ENCODE data around the gene PRM1.

PRM1 gene, protein sequence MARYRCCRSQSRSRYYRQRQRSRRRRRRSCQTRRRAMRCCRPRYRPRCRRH

DNA sequence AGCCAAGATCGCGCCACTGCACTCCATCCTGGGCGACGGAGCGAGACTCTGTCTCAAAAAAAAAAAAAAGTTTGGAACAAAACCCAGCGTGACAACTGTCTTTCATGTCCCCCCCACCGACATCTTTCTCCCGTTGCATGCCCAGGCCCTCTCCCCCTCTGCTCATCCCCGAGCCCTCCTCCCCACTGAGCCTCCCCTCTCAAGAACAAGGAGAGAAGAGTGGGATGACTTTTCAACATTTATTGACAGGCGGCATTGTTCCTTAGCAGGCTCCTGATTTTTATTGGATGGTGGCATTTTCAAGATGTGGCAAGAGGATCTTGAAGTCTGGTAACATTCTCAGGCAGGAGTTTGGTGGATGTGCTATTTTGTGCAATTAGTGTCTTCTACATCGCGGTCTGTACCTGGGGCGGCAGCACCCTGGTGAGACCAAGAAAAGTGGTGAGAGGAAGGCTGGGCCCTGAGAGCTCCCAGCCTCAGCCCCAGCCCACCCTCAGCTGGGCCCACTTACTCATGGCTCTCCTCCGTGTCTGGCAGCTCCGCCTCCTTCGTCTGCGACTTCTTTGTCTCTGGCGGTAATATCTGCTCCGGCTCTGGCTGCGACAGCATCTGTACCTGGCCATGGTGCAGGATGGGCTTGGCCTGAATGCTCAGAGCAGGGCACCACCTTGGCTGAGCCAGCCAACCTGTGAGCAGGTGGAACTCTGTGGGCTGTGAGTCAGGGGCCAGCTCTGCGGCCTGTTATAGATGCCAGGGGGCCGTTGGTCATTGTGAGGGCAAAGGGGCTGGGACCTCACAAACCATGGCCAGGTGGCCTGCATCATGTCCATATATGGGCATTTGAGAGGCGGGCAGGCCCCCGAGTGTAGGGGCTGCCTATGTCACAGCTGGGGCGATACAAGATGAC is at the start of gene PRM1:
Gene PRM1, minus strand, starts transcription at position 715 of the 907 bp plus-strand sequence. Its CDS starts 92 bp downstream, at position 623.
- no peak for DNase-seq

DNA sequence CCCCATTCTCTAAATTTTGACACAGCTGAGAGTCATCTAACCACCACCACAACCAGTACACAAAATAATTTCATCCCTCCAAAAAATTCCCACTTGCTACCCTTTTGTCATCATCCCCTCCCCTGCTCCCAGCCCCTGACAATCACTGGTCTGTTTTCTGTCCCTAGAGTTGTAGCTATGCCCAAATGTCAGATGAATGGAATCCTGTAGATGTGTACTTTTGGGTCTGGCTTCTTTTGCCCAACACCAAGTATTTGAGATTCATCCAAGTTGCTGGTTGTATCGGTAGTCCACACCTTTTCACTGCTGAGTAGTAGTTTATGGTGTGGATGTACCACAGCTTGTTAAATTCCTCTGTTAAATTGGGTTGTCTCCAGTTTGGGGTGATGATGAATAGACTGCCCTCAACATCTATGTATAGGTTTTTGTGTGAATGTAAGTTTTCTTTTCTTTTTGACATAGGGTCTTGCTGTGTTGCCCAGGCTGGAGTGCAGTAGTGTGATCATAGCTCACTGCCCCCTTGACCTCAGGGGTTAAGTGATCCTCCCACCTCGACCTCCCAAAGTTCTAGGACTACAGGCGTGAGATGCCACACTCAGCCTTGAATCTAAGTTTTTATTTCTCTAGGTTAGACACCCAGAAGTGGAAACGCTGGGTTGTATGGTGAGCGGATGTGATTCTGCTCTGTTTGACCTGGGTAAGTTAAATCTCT is 49.6 kb upstream of the PRM1 start:
- no peak for DNase-seq

DNA sequence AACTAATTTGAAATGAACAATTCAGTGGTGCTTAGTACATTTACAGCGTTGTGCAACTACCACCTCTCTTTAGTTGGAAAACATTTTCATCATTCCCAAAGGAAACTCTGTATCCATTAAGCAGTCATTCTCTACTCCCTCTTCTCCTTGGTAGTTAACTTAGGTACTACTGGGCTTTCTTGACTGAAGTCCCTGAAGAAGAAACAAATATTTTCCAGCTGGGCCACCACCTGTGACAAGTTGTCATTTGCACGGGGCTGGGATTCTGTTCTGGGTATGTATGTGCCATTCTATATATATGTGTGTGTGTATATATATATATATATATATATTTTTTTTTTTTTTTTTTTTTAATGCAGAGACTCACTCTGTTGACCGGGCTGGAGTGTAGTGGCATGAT is 48.8 kb upstream of the PRM1 start:
- no peak for DNase-seq

DNA sequence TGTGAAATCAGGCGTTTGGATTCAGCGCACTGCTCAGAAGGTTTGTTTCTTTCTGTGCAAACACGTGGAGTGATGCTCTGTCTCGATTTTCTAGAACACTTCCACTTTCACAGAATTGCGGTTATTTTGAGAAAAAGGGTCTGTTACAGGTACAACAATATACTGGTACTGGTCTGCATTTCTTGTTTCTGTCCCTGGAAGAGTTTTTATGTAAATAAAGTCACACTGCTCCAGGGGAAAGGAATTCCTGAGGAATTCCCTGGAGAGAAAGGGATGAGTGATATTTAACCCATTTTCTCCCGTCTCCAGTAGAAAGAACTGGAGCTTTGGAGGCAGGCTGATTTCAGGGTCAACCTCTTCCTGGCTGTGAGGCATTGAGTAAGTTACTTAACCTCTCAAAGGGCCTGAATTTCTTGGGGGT is 48.0 kb upstream of the PRM1 start:
- DNase-seq, result no peak

DNA sequence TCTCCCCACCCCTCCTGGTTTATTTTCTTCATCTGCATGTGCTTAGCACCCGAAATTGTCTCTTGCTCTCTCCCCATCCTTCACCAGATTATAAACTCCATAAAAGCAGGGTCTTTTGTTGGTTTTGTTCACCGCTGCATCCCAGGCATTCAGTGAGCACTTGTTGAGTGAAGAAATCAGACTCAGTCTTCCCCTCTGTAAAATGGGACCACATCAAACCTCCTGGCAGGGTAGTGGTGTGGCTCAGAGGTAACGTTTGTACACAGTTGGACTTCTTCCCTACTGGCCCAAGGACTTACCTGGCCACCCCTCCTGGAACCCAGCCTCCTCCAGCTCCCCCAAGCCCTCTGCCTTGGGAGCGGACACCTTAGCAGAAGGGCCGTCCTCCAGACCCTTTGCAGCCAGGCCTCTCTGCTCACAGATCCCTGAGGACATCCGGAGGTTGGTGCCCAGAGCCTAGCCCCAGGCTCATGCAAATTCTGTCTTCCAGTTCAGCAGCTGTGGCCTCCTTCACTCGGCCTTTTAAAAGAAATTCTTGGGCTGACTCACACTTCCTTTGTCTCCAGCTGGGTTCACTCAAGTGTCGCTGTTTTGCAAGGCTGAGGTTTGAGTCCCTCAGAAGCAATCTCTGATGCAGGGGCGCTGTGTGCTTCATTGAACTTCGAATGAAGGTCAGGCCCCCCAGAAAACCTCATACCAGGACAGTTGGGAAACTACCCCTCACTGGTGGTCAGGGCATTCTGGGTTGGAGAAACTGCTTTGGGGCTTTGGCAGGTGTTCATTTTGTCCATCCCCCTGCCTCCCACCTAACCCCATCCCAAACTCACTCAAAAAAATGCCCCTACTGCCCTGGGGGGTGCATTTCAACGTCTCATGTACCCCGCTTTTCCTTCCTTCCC is 47.3 kb upstream of the PRM1 start:
- DNase-seq, result peak; percentile 70

DNA sequence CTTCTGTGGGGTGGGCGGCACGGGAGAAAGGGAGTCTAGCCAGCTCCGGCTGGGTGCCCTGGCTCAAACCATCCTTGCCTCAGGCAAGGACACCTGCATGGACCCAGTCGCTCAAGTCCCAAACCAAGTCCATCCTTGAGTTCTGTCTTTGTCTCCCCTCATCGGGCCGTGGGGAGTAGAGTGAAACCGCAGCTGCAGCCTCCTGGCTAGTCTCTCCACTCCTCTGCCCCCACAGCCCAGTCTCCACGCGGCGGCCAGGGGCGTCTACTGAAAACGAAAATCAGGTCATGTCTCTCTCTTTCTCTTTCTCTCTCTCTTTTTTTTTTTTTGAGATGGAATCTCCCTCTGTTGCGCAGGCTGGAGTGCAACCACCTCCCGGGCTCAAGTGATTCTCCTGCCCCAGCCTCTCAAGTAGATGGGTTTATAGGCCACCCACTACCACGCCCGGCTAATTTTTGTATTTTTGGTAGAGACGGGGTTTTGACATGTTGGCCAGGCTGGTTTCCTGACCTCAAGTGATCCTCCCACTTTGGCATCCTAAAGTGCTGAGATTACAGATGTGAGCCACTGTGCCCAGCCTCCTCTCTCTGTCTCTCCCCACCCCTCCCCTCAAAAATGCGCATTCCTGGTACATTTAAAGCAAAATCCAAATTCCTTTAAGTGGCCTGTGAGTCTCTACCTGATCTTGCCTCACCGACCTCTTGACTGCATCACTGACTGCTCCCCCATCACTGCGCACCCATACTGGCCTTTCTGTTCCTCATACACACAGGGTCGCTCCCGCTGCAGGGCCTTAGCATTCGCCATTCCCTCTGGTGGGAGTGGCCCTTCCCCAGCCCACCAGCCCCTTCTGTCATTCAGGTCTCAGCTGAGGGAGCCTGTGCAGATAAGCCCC is 46.4 kb upstream of the PRM1 start:
- no peak for DNase-seq

DNA sequence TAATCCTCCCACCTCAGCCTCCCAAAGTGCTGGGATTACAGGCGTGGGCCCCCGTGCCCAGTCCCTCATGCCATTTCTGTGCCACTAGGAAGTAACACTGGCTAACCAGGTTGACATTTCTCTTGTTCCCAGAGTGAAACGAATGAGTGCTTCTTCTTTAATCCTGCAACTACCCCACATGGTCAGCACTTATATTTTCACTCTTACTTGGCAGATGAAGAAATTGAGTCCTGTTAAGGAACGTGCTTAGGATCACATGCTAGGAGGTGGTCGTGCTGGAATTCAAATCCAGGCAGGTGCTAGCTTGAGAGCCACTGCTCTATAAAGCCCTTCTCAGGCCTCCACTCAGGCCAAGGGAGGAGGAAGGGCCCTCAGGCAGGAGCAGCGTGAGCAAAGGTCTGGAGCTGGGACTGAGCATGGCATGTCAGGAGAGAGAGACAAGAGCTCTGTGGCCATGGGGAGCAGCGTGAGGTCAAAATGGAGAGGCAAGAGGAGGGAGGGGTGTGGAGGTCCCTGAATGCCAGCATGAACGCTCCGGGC is 45.7 kb upstream of the PRM1 start:
- no peak for DNase-seq

DNA sequence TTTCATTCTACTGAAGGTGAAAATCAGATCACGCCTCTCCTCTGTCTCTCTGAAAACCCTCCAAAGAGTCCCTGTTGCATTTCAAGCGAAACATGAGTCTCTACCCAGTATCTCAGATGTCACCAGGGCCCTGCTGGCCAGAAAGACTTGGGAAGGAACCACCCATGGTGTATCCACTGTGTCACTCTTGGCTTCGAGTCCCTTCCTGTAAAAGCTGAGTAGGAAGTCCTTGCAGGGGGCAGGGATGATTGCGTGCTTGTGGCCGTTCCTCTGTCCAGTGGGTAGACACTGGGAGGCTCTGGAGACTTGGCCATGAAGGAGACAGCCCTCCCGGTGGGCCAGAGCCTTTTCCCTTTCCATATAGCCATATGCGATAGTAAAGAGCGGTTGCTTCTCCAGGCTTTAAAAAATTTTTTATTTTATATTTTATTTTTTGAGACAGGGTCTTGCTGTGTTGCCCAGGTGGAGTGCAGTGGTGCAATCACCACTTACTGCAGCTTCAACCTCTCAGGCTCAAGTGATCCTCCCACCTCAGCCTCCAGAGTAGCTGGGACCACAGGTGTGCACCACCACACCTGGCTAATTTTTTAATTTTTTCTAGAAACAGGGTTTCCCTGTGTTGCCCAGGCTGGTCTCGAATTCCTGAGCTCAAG is 45.1 kb upstream of the PRM1 start:
- no peak for DNase-seq

DNA sequence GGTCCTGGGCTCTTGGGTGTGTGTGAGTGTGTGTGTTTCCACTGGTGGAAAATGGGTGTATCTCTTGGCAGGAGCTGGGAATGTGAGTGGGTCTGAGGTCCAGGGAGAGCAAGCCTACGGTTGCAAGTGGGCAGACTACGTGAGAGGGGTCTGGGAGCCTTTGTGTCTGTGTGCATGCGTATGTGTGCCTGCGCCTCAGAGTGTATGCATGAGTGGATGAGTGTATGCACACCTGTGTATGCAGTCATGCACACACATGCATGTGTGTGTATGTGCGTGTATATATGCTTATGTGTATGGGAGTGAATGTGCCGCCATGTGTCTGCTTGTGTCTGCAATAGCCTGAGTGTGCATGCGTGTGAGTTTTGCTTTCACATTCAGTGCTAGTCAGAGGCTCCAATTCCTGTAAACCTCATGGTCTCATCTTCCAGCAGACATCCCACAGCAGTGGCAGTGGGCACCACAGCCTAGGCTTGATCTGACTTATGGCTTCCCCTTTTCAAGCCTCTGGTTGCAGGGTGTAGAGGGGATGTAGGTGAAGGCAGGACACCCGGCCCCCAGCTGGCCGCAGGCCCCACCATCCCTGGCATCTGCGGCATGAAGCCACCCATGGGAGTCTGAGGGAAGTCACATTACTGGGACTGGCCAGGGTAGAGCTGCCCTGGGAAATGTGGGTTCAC is 44.4 kb upstream of the PRM1 start:
- no peak for DNase-seq

DNA sequence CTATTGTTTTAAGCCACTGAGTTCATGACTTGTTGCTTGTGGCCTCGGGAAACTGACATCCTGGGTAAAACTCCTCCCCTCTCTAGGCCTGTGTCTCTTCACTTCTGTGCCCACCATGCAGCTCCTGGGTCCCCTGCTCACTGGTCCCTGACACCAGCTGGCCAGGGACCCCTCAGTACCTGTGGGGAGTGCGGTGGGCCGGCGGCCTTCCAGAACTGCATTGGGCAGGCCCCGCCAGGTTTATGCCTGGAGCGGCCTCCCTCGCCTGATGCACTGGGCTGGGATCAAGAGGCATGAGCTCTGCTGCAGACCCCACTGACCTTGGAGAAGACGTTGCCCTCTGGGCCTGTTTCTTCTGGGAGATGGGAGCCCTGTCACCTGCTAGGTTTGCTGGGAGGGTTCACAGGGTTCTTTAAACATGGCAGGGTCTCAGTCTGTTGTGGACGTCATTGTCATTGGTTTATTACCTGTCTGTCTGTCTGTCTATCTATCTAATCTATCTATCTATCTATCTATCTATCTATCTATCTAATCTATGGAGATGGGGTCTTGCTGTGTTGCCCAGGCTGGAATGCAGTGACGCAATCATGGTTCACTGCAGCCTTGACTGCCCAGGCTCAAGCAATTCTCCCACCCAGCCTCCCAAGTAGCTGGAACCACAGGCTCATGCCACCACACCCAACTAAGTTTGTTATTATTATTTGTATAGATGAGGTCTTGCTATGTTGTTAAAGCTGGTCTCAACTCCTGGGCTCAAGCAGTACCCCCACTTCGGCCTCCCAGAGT is 42.6 kb upstream of the PRM1 start:
- no peak for DNase-seq

DNA sequence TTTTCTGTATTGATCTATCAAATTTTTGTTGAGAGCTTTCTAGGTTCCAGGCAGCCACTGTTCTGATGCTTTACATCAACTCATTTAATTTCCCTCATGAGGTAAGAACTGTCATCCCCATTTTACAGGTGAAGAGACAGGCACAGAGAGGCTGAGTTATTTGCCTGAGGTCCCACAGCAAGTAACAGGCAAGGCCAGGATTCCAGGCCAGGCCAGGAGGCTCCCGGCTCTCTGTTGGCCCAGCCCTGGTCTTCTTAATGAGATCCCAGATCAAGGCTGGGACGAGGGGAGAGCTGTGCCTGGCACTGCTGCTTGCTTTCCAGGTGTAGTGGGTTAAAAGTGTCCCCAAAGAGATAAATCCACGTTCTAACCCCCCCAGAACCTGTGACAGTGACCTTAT is 41.7 kb upstream of the PRM1 start:
- DNase-seq, result no peak

DNA sequence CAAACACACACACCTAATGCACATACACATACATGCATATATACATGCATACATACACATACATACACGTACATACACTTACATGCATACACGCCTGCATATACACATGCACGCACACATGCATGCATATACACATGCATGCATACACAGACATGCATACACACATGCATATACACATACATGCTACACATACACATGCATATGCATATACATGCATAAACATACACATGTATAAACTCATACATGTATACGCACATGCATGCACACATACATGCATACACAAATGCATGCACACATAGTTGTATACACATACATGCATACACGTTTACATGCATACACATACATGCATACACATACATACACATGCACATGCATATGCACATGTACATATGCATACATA is 40.5 kb upstream of the PRM1 start:
- no peak for DNase-seq

DNA sequence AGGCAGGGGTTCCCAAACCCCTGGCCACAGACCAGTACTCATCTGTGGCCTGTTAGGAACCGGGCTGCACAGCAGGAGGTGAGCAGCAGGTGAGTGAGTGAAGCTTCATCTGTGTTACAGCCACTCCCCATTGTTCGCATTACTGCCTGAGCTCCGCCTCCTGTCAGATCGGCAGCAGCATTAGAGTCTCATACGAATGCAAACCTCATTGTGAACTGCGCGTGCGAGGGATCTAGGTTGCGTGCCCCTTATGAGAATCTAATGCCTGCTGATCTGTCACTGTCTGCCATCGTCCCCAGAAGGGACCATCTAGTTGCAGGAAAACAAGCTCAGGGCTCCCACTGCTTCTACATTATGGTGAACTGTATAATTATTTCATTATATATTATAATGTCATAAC is 39.0 kb upstream of the PRM1 start:
- DNase-seq, result no peak

DNA sequence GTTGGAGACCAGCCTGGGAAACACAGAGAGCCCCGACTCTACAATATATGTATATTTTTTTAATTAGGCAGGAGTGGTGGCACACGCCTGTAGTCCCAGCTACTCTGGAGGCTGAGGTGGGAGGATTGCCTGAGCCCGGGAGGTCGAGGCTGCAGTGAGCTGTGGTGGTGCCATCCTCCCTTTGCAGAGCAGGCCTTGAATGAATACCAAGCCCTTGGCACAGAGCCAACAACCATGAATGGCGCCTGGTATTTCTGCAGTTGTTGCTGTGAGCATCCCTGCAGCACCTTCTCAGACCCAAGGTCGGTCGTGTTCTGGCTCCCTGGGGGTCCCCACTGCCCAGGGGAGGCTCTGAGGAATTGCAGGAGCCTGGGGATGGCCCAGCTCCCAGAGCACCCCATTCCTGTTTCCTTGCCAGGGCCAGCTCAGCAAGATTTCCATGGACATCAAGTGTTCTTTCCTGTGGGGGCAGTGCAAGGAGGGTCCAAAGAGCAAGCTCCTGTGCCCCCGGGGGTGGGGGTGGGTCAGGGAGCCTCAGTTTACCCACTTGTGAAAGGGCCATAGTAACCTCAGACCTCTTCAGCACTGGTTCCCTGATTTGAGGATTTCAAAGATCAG is 38.5 kb upstream of the PRM1 start:
- DNase-seq, result no peak

DNA sequence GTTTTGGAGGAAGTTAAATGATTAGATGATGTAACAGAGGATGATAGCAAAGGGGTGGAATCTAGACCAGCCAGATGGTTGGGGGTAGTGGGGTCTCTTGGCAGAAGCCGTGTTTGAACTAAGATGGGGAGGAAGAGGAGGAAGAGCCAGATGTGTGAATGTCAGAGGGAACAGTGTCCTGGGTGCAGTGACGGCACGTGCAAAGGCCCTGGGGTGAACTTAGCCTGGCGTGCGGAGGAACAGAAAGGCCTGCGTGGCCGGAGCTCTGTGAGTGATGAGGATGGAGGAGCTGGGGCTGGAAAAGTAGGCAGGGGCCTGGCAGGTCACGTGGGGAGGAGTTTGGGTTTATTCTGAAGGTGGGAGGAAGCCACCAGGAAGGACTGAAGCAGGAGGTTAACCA is 37.7 kb upstream of the PRM1 start:
- DNase-seq, result no peak

DNA sequence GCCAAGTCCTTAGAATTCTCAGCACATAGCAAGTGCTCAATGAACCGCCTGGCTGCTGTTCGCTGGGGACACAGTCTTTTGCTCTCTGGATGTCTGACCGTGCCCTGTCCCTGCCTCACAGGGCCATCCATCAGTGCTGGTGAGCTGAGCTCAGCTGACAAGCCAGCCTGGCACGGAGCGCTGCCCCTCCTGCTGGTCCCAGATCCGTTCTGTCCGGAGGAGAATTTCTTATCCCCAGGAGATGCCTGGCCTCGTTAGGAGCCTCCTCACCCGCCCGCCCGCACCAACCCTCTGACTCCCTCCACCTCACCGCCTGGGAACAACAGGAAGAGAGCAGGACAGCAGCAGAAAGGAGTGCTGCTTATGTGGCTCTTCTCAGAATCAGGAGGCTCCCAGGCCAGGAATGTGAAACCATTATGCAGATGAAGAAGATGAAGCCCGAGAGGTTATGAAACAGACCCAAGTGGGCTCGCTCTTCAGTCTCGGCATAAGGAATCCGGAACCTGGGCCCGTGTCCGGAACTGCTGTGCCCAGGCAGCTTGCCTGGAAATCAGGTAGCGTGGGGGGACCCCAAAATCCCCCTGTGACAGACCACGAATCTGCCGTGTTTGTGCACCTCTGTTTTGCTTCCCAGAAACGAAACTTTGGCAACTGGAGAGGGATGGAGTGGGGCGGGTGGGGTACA is 35.3 kb upstream of the PRM1 start:
- DNase-seq, result no peak

DNA sequence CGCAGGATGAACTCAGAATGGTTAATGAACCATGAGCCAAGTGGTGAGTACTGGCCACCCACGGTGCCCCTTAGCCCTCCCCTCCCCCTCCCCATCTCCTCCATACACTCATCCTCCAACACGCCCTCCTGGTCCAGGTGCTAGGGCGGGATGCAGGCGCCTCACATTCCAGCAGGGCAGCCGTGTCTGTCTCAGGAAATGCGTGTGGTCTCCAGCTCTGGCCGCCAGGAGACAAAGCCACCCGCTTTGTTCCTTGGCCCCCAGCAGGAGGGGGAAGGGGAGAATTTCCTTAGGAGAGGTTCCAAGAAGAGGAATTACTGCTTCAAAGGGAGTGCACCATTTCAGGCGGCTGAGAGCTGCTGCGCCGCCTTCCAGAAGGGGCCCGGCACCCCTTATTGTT is 34.4 kb upstream of the PRM1 start:
- no peak for DNase-seq

DNA sequence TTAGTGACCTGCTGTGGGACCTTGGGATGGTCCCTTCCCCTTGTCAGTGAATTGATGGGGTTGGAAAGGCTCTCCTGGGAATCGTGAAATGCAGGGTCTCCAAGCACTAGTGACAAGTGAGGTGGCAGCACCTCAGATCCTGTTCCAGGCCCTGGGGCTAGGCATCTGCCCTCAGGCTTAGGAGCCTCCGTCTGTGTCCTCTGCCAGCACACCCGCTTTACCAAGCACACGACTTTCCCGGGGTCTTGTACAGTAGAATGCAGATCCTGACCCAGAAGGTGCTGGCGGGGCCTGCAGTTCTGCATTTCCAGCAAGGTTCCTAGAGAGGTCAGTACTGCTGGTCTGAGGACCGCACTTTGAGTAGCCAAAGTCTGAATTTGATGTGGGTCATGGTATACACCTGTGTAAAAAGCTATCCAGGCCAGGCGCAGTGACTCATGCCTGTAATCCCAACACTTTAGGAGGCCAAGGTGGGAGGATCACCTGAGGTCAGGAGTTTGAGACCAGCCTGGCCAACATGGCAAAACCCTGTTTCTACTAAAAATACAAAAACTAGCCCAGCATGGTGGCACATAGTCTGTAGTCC is 33.3 kb upstream of the PRM1 start:
- DNase-seq, result no peak
